Endothelial cell of umbilical vein (primary cell): Measurements from ENCODE around the gene GNB5. TPM values are rescaled to one million over a fixed set of nuclear protein-coding genes. Genes with fewer than 3 reads are reported as not detected.

Experiments used
- BruUV-seq: library from RNA; stranded (reverse); fragments of 400-500 nt; replicated peaks from 2 replicates; lab custom pipeline; 2021; lab: Mats Ljungman, UMichigan
- CTCF ChIA-PET: fragments of 300-600, 350-600 bp; sonication (Branson Sonifier 250); formaldehyde crosslinking; loops from one replicate; lab custom pipeline; 2021; ENCODE audit warnings: antibody characterized with exemption, inconsistent platforms; lab: Charles Lee
- POLR2A ChIA-PET: fragments of 300-600, 350-600 bp; sonication (Branson Sonifier 250); formaldehyde crosslinking; loops from one replicate; lab custom pipeline; 2021; ENCODE audit warnings: antibody characterized with exemption, inconsistent platforms; lab: Charles Lee
- DNase-seq: peaks from one replicate; pipeline ENCODE4 v3.0.0-alpha.2; 2011; ENCODE audit warnings: low read depth, low spot score
- FAIRE-seq: peaks from 2 replicates; lab custom pipeline; 2011; peaks lifted over from hg19 to GRCh38; lab: Jason Lieb, UNC
- H2AFZ ChIP-seq: 2 replicates; pipeline ENCODE4 v1.6.0; 2012; ENCODE audit warnings: low read depth, low read length, control low read depth, inconsistent platforms
- H3K27ac ChIP-seq: 2 replicates; pipeline ENCODE4 v1.5.1; 2011; ENCODE audit warnings: low read depth, mild to moderate bottlenecking, control low read depth, low read length, moderate library complexity; ENCODE audit not compliant: insufficient read depth
- H3K27me3 ChIP-seq, 2 experiments: 2 replicates each; pipeline versions ENCODE4 v1.6.0 to v1.6.1; 2011; ENCODE audit warnings: low read length in 2 of 2, mixed read lengths in 1 of 2; ENCODE audit not compliant: control insufficient read depth in 2 of 2, insufficient read depth in 2 of 2
- H3K36me3 ChIP-seq, 2 experiments: 2 replicates in 1 of 2; 3 replicates in 1 of 2; pipeline ENCODE4 v1.5.1; 2011; ENCODE audit warnings: low read length in 2 of 2, mild to moderate bottlenecking in 1 of 2, moderate library complexity in 1 of 2; ENCODE audit not compliant: control insufficient read depth in 2 of 2, insufficient read depth in 2 of 2; ENCODE audit errors: extremely low read depth in 1 of 2
- H3K4me1 ChIP-seq: 3 replicates; pipeline ENCODE4 v1.5.1; 2011; ENCODE audit warnings: mild to moderate bottlenecking, low read length; ENCODE audit not compliant: control insufficient read depth, insufficient read depth; ENCODE audit errors: extremely low read depth
- H3K4me2 ChIP-seq: 2 replicates; pipeline ENCODE4 v1.6.1; 2011; ENCODE audit warnings: low read length, control low read depth, mixed read lengths; ENCODE audit not compliant: insufficient read depth
- H3K4me3 ChIP-seq, 3 experiments: fragments of 200-600 bp in 1 of 3; sonication (generic), shearing (Covaris generic) in 1 of 3; replicated peaks in 1 of 3; 2 replicates each; pipeline ENCODE4 v1.5.1; 2011 to 2016; ENCODE audit warnings: control low read depth in 3 of 3, low read length in 3 of 3, mild to moderate bottlenecking in 2 of 3, inconsistent platforms in 1 of 3, low read depth in 1 of 3, moderate library complexity in 1 of 3; ENCODE audit not compliant: insufficient read depth in 1 of 3
- H3K79me2 ChIP-seq: 2 replicates; pipeline ENCODE4 v1.6.0; 2012; ENCODE audit warnings: low read length, inconsistent platforms; ENCODE audit not compliant: control insufficient read depth, insufficient read depth
- H3K9ac ChIP-seq: replicated peaks from 2 replicates; pipeline ENCODE3; 2011; ENCODE audit warnings: low read length, control low read depth; ENCODE audit not compliant: insufficient read depth; ENCODE audit errors: extremely low read depth
- H3K9me1 ChIP-seq: replicated peaks from 3 replicates; pipeline ENCODE4 v1.6.0; 2011; ENCODE audit warnings: mild to moderate bottlenecking, low read length; ENCODE audit not compliant: control insufficient read depth, insufficient read depth; ENCODE audit errors: extremely low read depth
- H3K9me3 ChIP-seq: replicated peaks from 2 replicates; pipeline ENCODE4 v1.5.1; 2012; ENCODE audit warnings: low read length, inconsistent platforms; ENCODE audit not compliant: control insufficient read depth, insufficient read depth
- H4K20me1 ChIP-seq: replicated peaks from 2 replicates; pipeline ENCODE3; 2011; ENCODE audit warnings: mild to moderate bottlenecking, low read length; ENCODE audit not compliant: control insufficient read depth, insufficient read depth; ENCODE audit errors: extremely low read depth
- FOS ChIP-seq: IDR thresholded peaks from 2 replicates; pipeline ENCODE4 v1.6.1; 2011; ENCODE audit warnings: mild to moderate bottlenecking, low read length, moderate library complexity, borderline replicate concordance; ENCODE audit not compliant: insufficient read depth
- GATA2 ChIP-seq: IDR thresholded peaks from 2 replicates; pipeline ENCODE4 v1.7.0; 2011; ENCODE audit warnings: low read depth, mild to moderate bottlenecking, moderate library complexity, mixed read lengths, low read length; ENCODE audit not compliant: insufficient read length, insufficient read depth
- MAX ChIP-seq: IDR thresholded peaks from 2 replicates; pipeline ENCODE4 v1.6.1; 2011; ENCODE audit not compliant: insufficient read depth, insufficient read length
- POLR2A ChIP-seq: IDR thresholded peaks from 2 replicates; pipeline ENCODE4 v1.6.1; 2012; ENCODE audit warnings: low read depth, mild to moderate bottlenecking, control low read depth, low read length
- POLR2AphosphoS5 ChIP-seq: IDR thresholded peaks from 2 replicates; pipeline ENCODE4 v1.6.1; 2012; ENCODE audit warnings: low read depth, mild to moderate bottlenecking, control low read depth, low read length, moderate library complexity; ENCODE audit not compliant: insufficient read depth
- dilution Hi-C: fragments of 300-500 bp; cut with MboI; formaldehyde crosslinking; loops from one replicate; pipeline ENCODE4 v1.15.0; 2019; ENCODE audit warnings: low sequenced_read_pairs; ENCODE audit not compliant: extremely low pct_ligation_motif_present
- intact Hi-C: fragments of 100-400 bp; cut with micrococcal nuclease; formaldehyde crosslinking; loops from one replicate; pipeline ENCODE4 v1.10.0; 2022
- polyA plus RNA-seq, 4 experiments: library from polyadenylated mRNA; depleted of rRNA in 3 of 4; stranded (reverse) in 3 of 4; unstranded in 1 of 4; fragments of >200 nt; gene quantifications; 2 replicates each; pipeline versions ENCODE4 v1.2.1 to v1.2.3, GENCODE V29; 2011 to 2012; ENCODE audit warnings: missing spikeins in 1 of 4
- total RNA-seq: library from RNA; stranded (reverse); gene quantifications from 2 replicates; pipeline ENCODE4 v1.2.3, GENCODE V29; 2021

The GNB5 gene
- total and polyA plus RNA-seq, 2 donors (not counting 3 experiments of a cell fraction or from before 2014, with no cell fraction given), result 15.6 to 16.8 TPM

- Histone ChIP-seq H3K4me2 (no peak overlapping the region), H3K4me3 (no peak overlapping the region), H2AFZ (no peak overlapping the region), H3K79me2 (no peaks in the 10 kb centered on the region), H4K20me1 (no peaks in the 10 kb centered on the region), H3K9me3 (no peaks in the 10 kb centered on the region), H3K4me1 (peaks cover 6% of the 10 kb centered on the region), H3K27me3 (no peaks in the 10 kb centered on the region), H3K27ac (peak overlapping the region; percentile 53), H3K9me1 (no peaks in the 10 kb centered on the region), H3K36me3 (peaks cover 0 to 1% of the 10 kb centered on the region in 2 experiments), H3K9ac (no peak overlapping the region)
- ChIA-PET CTCF (interaction anchor here (0.8 to 1.8 kb wide), 6 partner anchors 22 to 152 kb away, joined by 3 to 7 read pairs (median 3); no protein-coding TSS in a partner anchor), POLR2A (no interaction called here)
- dilution Hi-C loops (no loop called here), intact Hi-C loops (loop anchor here (1.0 kb wide), 1 partner anchor 51 kb away; no protein-coding TSS in a partner anchor)
- TF ChIP-seq POLR2A, result no peak
- TF ChIP-seq GATA2, result no peak
- TF ChIP-seq FOS, result peak; percentile 16
- BruUV-seq, result no TSS peak
- FAIRE-seq (peak; percentile 76), DNase-seq (peak; percentile 35)
Measured at GRCh38 chr15:52144656-52145178, 46.5 kb downstream of the GNB5 start.

- POLR2A ChIA-PET, result no interaction called here
- no peaks in the 10 kb centered on the region for H3K36me3 ChIP-seq
- peaks cover 6% of the 10 kb centered on the region for H3K4me1 ChIP-seq
- DNase-seq, result no peak
- no peaks in the 10 kb centered on the region for H3K27me3 ChIP-seq
- dilution Hi-C loops, result no loop called here
- H3K79me2 ChIP-seq, result no peaks in the 10 kb centered on the region
- no peaks in the 10 kb centered on the region for H3K9me1 ChIP-seq
- CTCF ChIA-PET, result interaction anchor here (0.9 to 1.8 kb wide), 7 partner anchors 10 to 592 kb away, joined by 3 to 7 read pairs (median 4); no protein-coding TSS in a partner anchor
- H4K20me1 ChIP-seq, result no peaks in the 10 kb centered on the region
- H2AFZ ChIP-seq, result no peak overlapping the region
- H3K4me3 ChIP-seq, result no peak overlapping the region
- no peak overlapping the region for H3K4me2 ChIP-seq
- TF ChIP-seq MAX, result no peak
- TF ChIP-seq POLR2AphosphoS5, result peak; percentile 17
- BruUV-seq, result no TSS peak
- H3K27ac ChIP-seq, result peak overlapping the region; percentile 9
- intact Hi-C loops, result loop anchor here (1.0 kb wide), 1 partner anchor 51 kb away; no protein-coding TSS in a partner anchor
- H3K9me3 ChIP-seq, result no peaks in the 10 kb centered on the region
- H3K9ac ChIP-seq, result no peak overlapping the region
- FAIRE-seq, result peak; percentile 18
Measured at GRCh38 chr15:52143873-52144272, 47.3 kb downstream of the GNB5 start.
